IPS DF 6.9 (cell line): ENCODE results near the gene FAM107B.

Source experiments
- DNase-seq: peaks from one replicate; pipeline ENCODE4 v3.0.0-alpha.2; 2013; ENCODE audit warnings: low read depth, low spot score
- H3K27ac ChIP-seq: one replicate; pipeline ENCODE4 v1.5.1; 2013; ENCODE audit warnings: low read length, control low read depth
- H3K27me3 ChIP-seq: 2 replicates; pipeline ENCODE4 v1.6.1; 2013; ENCODE audit warnings: mild to moderate bottlenecking, low read length; ENCODE audit not compliant: control insufficient read depth, insufficient read depth
- H3K36me3 ChIP-seq: 2 replicates; pipeline ENCODE4 v1.6.1; 2013; ENCODE audit warnings: low read length; ENCODE audit not compliant: control insufficient read depth, insufficient read depth
- H3K4me1 ChIP-seq: 2 replicates; pipeline ENCODE4 v1.6.1; 2013; ENCODE audit warnings: low read length; ENCODE audit not compliant: control insufficient read depth, insufficient read depth
- H3K4me3 ChIP-seq: 2 replicates; pipeline ENCODE4 v1.5.1; 2013; ENCODE audit warnings: mild to moderate bottlenecking, low read length
- H3K9me3 ChIP-seq: 2 replicates; pipeline ENCODE4 v1.6.1; 2013; ENCODE audit warnings: low read length, inconsistent platforms; ENCODE audit not compliant: control insufficient read depth, insufficient read depth
- WGBS: extraction: QIAGEN DNeasy Blood & Tissue Kit; methylation state at CpG from one replicate; pipeline ENCODE4 v1.1.7; 2013; ENCODE audit warnings: mixed read lengths, missing lambda C conversion rate; ENCODE audit not compliant: insufficient read length, insufficient coverage; 5-methylcytosine and 5-hydroxymethylcytosine counted together

The FAM107B gene

GRCh38 chr10:14560791-14561765 lies 213.6 kb downstream of the FAM107B start:
- peaks cover 5% of the 10 kb centered on the region for H3K4me1 ChIP-seq
- no peak overlapping the region for H3K4me3 ChIP-seq
- DNase-seq: no peak
- WGBS: no CpG with 5 or more reads among the region's 15 CpGs
- no peaks in the 10 kb centered on the region for H3K27me3 ChIP-seq
- H3K27ac ChIP-seq: no peak overlapping the region
- no peaks in the 10 kb centered on the region for H3K9me3 ChIP-seq
- H3K36me3 ChIP-seq: no peaks in the 10 kb centered on the region

DNA sequence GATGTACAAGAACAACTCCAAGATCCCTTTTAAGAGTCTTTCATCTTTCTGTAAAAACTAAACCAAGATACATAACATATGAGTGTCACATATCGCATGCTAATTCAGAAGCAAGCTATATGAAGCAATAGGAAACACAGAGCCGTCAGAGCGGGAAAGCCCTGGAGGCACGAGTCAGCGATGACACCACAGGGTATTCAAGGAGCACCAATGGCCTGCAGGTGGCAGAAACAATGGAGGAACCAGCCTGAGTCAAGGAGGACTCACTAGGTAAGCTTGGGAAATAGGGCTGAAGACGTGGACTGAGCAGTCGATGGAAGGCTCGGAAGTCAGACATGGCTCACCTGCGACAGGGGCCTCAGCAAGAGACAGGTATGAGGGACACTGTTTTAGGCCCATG lies 214.4 kb downstream of the FAM107B start:
- peaks cover 8% of the 10 kb centered on the region for H3K4me1 ChIP-seq
- no CpG with 5 or more reads among the region's 9 CpGs for WGBS
- H3K27me3 ChIP-seq: no peaks in the 10 kb centered on the region
- no peak overlapping the region for H3K27ac ChIP-seq
- no peak for DNase-seq
- no peaks in the 10 kb centered on the region for H3K9me3 ChIP-seq
- H3K4me3 ChIP-seq: no peak overlapping the region
- no peaks in the 10 kb centered on the region for H3K36me3 ChIP-seq

DNA sequence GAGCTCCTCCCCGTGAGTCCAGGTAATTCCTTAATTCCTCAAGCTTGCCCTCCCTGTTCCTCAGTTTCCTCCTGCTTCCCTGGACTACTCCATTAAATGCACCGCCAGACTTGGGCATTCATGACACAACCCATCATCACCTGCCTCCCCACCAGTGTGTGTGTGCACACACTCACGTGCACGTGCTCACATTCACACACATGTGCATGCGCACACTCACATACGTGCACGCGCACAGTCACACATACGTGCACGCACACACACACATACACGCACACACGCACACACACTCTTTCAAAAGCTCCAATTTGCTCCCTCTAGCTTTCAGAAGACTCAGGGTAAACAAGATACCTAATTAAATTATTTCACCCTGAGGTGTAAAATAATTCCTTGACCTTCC lies 216.7 kb downstream of the FAM107B start:
- Histone ChIP-seq H3K27ac (no peak overlapping the region), H3K4me1 (peaks cover 12% of the 10 kb centered on the region), H3K27me3 (no peaks in the 10 kb centered on the region), H3K36me3 (no peaks in the 10 kb centered on the region), H3K4me3 (no peak overlapping the region), H3K9me3 (no peaks in the 10 kb centered on the region)
- no peak for DNase-seq
- WGBS: no CpG with 5 or more reads among the region's 12 CpGs

DNA sequence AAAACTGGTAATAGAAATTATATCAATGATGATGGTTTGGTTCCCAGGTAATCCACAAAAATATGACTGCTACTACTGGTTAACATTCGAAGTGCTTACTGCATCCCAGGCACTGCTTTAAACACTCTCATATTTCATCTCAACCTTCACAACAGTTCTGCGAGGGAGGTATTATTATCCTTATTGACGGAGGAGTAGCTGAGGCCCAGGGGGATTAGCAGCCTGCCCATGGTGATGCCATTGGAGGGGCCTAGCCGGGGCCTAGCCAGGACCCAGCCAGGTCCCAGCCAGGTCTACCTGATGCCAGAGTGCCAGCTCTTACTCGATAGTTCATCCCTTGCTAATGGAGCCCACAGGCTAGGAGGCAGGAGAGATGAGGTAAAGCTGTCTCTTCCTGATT lies 217.1 kb downstream of the FAM107B start:
- WGBS: no CpG with 5 or more reads among the region's 5 CpGs
- Histone ChIP-seq H3K4me1 (peaks cover 12% of the 10 kb centered on the region), H3K27ac (no peak overlapping the region), H3K27me3 (no peaks in the 10 kb centered on the region), H3K9me3 (no peaks in the 10 kb centered on the region), H3K4me3 (no peak overlapping the region), H3K36me3 (no peaks in the 10 kb centered on the region)
- DNase-seq: no peak

DNA sequence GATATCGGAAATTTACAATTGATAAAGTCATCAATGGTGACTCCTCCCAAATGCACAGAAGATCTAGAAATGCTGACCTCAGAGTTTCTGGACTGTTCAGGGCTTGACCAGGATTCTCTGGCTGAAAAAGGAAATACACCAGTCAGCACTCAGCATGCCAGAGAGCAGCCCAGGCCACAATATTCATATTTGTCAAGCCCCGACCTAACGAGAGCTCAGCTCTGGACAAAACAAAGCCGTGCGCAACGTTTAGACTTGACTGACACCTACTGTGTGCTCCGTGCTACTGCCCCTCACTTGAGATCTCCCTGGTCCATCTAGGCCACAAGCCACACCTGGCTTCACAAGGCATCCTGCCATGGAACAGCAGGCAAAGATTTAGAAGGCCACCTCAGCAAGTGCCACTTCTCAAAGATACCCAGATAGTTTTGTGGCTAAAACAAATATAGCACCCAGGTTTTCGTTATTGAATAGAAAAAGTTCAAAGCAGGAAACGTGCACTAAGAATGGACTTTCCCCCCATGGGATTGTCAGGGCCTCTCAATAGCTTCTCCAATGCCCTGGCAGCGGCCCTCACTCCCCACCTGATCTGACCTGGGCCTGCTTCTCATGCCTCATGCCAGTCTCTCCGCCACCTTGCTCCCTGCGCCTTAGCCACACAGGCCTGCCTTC lies 218.3 kb downstream of the FAM107B start:
- no peak overlapping the region for H3K4me3 ChIP-seq
- H3K9me3 ChIP-seq: no peaks in the 10 kb centered on the region
- peaks cover 12% of the 10 kb centered on the region for H3K4me1 ChIP-seq
- no CpG with 5 or more reads among the region's 12 CpGs for WGBS
- no peak for DNase-seq
- H3K27ac ChIP-seq: no peak overlapping the region
- H3K36me3 ChIP-seq: no peaks in the 10 kb centered on the region
- H3K27me3 ChIP-seq: no peaks in the 10 kb centered on the region

DNA sequence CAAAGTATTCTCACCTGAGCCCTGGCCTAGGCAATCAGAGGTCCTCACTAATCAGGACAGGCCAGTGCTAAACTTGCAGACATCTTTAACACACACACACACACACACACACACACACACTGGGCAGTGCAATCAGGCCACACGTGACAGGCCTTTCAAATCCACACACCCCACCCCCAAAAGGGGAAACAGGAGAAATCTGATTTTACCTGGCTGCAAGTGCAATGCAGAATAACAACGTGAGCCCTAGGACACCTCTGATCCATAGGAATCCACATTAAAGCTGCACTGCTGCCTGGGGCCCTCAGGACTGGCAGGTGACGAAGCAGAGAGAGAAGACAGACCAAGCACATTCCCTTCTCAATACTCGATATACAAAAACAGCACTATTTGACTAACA lies 218.9 kb downstream of the FAM107B start:
- Histone ChIP-seq H3K9me3 (no peaks in the 10 kb centered on the region), H3K27me3 (no peaks in the 10 kb centered on the region), H3K36me3 (no peaks in the 10 kb centered on the region), H3K27ac (no peak overlapping the region), H3K4me3 (no peak overlapping the region), H3K4me1 (peaks cover 12% of the 10 kb centered on the region)
- no peak for DNase-seq
- no CpG with 5 or more reads among the region's 4 CpGs for WGBS

GRCh38 chr10:14554491-14555205 lies 220.0 kb downstream of the FAM107B start:
- no CpG with 5 or more reads among the region's 3 CpGs for WGBS
- Histone ChIP-seq H3K4me1 (peaks cover 11% of the 10 kb centered on the region), H3K27ac (no peak overlapping the region), H3K27me3 (no peaks in the 10 kb centered on the region), H3K4me3 (no peak overlapping the region), H3K9me3 (no peaks in the 10 kb centered on the region), H3K36me3 (no peaks in the 10 kb centered on the region)
- no peak for DNase-seq

DNA sequence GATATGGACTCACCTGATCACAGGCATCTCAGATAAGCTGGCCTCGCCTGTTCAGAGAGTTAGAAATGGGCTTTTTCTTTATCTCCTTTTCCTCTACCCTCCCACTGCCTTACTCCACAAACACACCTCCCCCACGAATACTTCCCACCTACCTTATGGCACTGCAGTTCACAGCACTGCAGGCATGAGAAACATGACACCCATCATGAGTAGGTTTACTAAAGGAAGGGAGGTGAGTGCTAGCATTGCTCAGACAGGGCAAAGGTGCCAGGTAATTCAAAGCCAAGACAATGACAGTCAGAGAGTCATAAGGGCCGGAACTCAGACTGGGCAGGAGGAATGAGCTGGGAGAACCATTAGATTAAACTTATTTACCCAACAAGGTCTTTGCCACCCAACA lies 220.6 kb downstream of the FAM107B start:
- H3K4me1 ChIP-seq: peaks cover 10% of the 10 kb centered on the region
- no CpG with 5 or more reads among the region's 3 CpGs for WGBS
- H3K27ac ChIP-seq: no peak overlapping the region

GRCh38 chr10:14553448-14553847 lies 221.2 kb downstream of the FAM107B start:
- Histone ChIP-seq H3K4me1 (peaks cover 9% of the 10 kb centered on the region), H3K36me3 (no peaks in the 10 kb centered on the region), H3K27me3 (no peaks in the 10 kb centered on the region), H3K4me3 (no peak overlapping the region), H3K9me3 (no peaks in the 10 kb centered on the region), H3K27ac (no peak overlapping the region)
- no CpG with 5 or more reads among the region's 1 CpG for WGBS
- no peak for DNase-seq

More for the DNA sequence above, 220.6 kb downstream of the FAM107B start:
- Histone ChIP-seq H3K4me3 (no peak overlapping the region), H3K27me3 (no peaks in the 10 kb centered on the region), H3K36me3 (no peaks in the 10 kb centered on the region), H3K9me3 (no peaks in the 10 kb centered on the region)
- DNase-seq: no peak

- Histone ChIP-seq H3K27ac (no peak overlapping the region), H3K27me3 (no peaks in the 10 kb centered on the region), H3K4me3 (no peak overlapping the region), H3K4me1 (peaks cover 7% of the 10 kb centered on the region; the same call in 1 of the 2 replicates), H3K9me3 (no peaks in the 10 kb centered on the region), H3K36me3 (no peaks in the 10 kb centered on the region)
- DNase-seq: no peak
- no CpG with 5 or more reads among the region's 4 CpGs for WGBS
These were observed 222.7 kb downstream of the FAM107B start for GRCh38 chr10:14552015-14552414.
